Bronchus fibroblast of lung (primary cell): ENCODE data around the gene GPRASP2. TPM values are rescaled to one million over a fixed set of nuclear protein-coding genes. Genes with fewer than 3 reads are reported as not detected.

ENCODE experiments used
- total RNA-seq: library from RNA; depleted of rRNA; stranded (reverse); fragments of >200 nt; gene quantifications from 2 replicates; pipeline ENCODE4 v1.2.3, GENCODE V29; 2015

Gene GPRASP2
- 9.8 and 10.6 TPM in 2 replicates for total RNA-seq

GRCh38 chrX:102712216-102712966, at the start of gene GPRASP2:
Gene GPRASP2 (plus strand): TSS chrX:102712448. CDS start chrX:102714870, 2,422 bp downstream.

DNA sequence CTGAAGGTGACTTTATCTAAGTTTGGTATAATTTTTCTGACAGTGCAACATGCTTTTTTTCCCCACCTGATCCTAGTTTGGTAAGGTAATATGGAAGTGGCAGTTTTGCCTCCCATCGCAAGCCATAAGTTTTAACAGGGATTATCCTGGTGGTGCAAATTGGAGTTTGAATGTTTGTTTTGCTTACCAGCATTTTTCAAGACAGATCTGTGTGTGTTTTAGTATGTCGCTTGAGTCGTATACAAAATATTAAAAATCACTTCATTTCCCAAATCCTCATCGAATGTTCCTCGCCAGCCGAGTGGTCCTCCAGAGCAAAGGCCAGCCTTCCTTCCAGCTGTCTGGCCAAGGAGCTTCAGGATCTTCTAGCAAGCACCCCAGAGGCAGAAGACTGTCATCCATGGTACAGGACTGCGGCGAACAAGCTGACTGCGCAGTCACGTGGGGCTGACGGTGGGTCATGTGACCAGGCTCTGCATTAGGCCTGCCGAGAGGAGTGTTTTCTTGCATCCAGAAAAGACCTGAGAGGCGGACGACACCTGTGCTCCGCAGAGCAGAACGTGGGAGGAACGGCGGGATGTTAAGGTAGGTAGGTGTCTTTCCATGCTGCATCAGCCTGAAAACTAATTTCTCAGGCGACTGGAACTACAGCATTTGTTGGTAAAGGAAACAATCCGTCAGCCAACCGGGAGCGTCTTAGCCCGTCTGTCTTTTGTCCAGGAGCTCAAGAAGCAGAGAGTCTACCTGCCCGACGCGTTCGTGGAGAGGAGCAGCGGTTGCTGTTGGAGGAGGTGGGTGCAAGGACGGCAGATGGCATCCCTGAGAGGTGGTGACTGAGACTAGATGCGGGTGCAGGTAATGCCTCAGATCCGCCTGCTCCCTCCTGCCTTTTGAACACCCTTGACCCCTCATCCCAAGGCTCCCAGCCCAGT, 8.3 kb downstream of the GPRASP2 start, which contains the start of gene GPRASP3:
Gene GPRASP3 (plus strand): TSS at position 507 of the 932 bp plus-strand sequence. CDS start 28,253 bp downstream, outside the sequence.

Other genes starting within 250 kb of the GPRASP2 start
- gene TCP11X2, start 240.6 kb upstream of the GPRASP2 start, total RNA-seq = not detected in 2 replicates
- 56.0 and 64.7 TPM in 2 replicates for gene TMSB15A, start 195.7 kb upstream of the GPRASP2 start, total RNA-seq
- 11.6 and 14.5 TPM in 2 replicates for gene ARMCX5, start 112.9 kb upstream of the GPRASP2 start, total RNA-seq
- 0.74 and 1.0 TPM in 2 replicates for gene GPRASP1, start 61.0 kb upstream of the GPRASP2 start, total RNA-seq
- 1.6 and 2.4 TPM in 2 replicates for gene GPRASP3, start 8.3 kb downstream of the GPRASP2 start, total RNA-seq
- gene RAB40AL, start 224.8 kb downstream of the GPRASP2 start, total RNA-seq = not detected in 2 replicates